SK-N-DZ (cell line): ENCODE measurements around the gene ZNF524.

ENCODE experiments used
- DNase-seq: peaks from one replicate; pipeline ENCODE4 v3.0.0-alpha.2; 2015; ENCODE audit warnings: low spot score

ZNF524 gene

DNA sequence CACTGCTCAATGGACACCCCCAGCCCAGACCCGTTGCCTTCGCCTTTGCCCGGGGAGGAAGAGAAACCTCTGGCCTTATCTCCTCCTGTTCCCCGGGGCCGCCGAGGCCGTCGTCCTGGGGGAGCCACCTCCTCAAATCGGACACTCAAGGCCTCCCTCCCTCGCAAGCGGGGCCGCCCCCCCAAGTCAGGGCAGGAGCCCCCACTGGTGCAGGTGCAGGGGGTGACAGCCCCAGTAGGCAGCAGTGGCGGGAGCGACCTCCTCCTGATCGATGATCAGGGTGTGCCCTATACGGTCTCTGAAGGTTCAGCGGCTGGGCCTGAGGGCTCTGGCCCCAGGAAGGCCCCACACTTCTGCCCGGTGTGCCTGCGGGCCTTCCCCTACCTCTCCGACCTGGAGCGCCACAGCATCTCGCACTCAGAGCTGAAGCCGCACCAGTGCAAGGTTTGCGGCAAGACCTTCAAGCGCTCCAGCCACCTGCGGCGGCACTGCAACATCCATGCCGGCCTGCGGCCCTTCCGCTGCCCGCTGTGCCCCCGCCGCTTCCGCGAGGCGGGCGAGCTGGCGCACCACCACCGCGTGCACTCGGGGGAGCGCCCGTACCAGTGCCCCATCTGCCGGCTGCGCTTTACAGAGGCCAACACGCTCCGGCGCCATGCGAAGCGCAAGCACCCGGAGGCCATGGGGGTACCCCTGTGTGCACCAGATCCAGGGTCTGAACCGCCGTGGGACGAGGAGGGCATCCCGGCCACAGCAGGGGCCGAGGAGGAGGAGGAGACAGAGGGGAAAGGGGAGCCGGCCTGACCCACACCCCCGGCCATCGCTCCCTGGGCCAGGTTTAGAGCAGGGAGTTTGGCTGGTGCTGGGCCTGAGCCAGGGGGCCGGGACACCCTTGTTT lies 2.3 kb downstream of the ZNF524 start:
- no peak for DNase-seq

DNA sequence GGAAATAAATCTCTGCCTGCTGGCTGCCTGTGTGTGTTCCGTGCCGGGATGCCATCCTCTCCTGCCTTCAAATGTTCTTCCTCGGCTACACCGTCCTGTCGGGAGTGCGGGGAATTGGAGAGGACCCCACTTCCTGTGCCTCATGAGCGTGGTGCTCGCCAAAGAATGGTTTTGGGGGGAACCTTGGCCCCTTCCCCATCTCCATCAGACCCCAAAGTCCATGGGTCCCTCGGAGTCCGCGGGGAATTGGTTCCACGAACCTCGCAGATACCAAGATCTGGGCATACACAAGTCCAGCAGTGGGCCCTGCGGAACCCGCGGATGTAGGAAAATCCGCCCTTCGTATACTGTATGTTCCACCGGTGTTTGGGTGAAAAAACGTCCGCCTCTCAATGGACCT lies 3.0 kb downstream of the ZNF524 start:
- no peak for DNase-seq

DNA sequence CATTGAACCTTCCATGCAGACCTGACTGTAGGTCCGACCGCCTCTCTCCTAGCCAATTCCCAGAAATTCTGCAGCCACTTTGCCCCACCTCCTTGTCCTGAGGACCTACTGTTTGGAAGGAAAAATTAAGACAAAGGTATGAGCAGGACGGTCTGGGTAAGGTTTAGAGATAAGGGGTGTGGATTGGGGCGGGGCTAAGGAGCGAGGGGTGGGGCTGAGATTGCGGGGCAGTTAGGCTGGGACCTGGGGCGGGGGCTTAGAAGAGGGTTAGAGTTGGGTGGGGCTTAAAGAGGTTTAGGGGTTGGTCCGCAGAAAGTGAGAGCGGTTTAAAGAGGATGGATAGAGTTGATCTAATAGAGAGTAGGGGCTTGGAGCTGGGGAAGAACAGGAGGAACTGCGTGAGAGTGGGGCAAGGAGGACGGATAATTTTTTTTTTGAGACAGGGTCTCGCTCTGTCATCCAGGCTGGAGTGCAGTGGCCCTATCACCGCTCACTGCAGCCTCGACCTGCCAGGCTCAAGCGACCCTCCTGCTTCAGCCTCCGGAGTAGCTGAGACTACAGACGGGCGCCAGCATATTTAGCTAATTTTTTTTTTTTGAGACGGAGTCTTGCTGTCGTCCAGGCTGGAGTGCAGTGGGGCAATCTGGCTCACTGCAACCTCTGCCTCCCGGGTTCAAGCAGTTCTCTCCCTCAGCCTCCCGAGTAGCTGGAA lies 3.6 kb downstream of the ZNF524 start:
- DNase-seq: no peak

GRCh38 chr19:55605207-55605636 lies 5.1 kb downstream of the ZNF524 start:
- DNase-seq: peak; percentile 94

DNA sequence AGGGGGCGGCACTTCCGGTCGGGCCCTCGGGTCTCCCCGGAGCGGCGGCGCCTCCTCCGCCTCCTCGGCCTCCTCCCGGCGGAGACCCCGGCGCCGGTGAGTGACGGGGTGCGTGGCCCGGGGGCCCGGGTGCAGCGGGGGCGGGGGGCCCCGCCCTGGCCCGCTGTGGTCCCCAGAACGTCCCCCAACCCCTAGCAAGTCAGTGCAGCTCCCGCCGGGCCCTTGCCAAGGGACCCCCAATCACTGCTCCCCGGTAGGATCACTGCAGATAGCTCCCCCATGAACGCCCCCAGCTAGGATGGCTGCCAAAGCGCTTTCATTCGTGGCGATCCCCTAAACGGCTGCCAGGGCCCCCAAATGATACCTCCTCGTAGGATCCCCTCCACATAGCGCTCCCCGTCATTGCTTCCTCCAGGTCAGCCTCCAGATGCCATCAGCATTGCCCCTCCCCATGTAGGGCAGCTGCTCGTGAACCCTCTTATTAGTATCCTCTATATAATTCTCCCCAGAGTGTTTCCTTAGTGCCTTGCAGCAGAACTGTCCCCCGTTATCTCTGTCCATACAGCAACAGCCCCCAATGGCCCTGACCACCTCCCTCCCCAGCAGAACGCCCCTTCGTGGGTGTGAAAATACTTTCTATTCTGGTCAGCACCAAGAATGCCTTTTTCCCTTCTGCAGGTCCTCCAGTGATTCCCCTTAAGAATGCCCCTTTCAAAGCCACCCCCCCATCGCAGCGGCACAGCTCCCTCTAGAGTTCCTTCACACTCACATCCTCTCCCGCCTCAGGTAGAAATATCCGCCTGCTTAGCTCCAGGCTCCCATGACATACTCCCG lies 5.8 kb downstream of the ZNF524 start, which contains the start of gene ZNF865:
TSS of gene ZNF865 (plus strand) at position 11 of the 834 bp plus-strand sequence. CDS start 7,972 bp downstream, outside the sequence.
- peak; percentile 56 for DNase-seq

- DNase-seq: no peak
Observed at GRCh38 chr19:55606471-55606787, 6.3 kb downstream of the ZNF524 start.

GRCh38 chr19:55606817-55607216 lies 6.7 kb downstream of the ZNF524 start:
- DNase-seq: no peak

DNA sequence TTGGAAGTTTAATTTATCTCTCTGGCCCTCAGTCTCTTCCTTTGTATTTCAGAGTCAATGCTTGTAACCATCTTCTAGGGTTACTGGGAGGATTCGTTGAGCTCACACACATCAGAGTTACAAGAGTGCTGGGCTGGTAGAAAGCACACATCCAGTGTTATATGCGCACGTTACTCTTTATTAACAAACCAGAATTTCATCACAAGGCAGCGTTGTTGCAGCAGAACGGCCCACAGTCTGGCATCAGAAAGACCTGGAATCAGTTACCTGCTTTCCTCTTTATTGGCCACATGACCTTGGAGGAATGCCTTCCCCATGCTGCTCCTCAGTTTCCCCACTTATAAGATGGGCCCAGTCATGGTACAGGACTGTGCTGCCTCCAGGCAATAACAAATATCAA lies 9.2 kb downstream of the ZNF524 start:
- DNase-seq: no peak

- DNase-seq: no peak
Observed at GRCh38 chr19:55611300-55611982, 11.4 kb downstream of the ZNF524 start.

- DNase-seq: no peak
Observed at GRCh38 chr19:55611983-55612645, 12.0 kb downstream of the ZNF524 start.

- no peak for DNase-seq
Observed at GRCh38 chr19:55613396-55613795, 13.3 kb downstream of the ZNF524 start.

DNA sequence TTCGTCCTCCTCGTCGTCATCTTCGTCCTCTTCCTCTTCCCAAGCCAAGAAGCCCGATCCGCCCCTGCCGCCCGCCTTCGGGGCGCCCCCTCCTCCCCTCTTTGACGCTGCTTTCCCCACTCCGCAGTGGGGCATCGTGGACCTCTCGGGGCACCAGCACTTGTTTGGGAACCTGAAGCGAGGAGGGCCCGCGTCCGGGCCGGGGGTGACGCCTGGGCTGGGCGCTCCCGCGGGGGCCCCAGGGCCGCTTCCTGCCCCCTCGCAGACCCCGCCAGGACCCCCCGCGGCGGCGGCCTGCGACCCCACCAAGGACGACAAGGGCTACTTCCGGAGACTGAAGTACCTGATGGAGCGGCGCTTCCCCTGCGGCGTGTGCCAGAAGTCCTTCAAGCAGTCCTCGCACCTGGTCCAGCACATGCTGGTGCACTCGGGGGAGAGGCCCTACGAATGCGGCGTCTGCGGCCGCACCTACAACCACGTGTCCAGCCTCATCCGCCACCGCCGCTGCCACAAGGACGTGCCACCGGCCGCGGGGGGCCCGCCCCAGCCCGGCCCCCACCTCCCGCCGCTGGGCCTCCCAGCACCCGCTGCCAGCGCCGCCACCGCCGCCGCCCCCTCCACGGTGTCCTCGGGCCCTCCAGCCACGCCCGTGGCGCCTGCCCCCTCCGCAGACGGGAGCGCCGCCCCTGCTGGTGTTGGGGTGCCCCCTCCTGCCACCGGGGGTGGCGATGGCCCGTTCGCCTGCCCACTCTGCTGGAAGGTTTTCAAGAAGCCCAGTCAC lies 14.0 kb downstream of the ZNF524 start:
- DNase-seq: no peak

DNA sequence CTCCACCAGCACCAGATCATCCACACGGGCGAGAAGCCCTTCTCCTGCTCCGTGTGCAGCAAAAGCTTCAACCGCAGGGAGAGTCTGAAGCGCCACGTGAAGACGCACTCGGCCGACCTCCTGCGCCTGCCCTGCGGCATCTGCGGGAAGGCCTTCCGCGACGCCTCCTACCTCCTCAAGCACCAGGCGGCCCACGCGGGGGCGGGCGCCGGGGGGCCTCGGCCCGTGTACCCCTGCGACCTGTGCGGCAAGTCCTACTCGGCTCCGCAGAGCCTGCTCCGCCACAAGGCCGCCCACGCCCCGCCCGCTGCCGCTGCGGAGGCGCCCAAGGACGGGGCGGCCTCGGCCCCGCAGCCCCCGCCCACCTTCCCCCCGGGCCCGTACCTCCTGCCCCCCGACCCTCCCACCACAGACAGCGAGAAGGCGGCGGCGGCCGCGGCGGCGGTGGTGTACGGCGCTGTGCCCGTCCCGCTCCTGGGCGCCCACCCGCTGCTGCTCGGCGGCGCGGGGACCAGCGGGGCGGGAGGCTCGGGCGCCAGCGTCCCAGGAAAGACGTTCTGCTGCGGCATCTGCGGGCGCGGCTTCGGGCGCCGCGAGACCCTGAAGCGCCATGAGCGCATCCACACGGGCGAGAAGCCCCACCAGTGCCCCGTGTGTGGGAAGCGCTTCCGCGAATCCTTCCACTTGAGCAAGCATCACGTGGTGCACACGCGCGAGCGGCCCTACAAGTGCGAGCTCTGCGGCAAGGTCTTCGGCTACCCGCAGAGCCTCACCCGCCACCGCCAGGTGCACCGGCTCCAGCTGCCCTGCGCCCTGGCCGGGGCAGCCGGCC lies 14.8 kb downstream of the ZNF524 start:
- no peak for DNase-seq

DNA sequence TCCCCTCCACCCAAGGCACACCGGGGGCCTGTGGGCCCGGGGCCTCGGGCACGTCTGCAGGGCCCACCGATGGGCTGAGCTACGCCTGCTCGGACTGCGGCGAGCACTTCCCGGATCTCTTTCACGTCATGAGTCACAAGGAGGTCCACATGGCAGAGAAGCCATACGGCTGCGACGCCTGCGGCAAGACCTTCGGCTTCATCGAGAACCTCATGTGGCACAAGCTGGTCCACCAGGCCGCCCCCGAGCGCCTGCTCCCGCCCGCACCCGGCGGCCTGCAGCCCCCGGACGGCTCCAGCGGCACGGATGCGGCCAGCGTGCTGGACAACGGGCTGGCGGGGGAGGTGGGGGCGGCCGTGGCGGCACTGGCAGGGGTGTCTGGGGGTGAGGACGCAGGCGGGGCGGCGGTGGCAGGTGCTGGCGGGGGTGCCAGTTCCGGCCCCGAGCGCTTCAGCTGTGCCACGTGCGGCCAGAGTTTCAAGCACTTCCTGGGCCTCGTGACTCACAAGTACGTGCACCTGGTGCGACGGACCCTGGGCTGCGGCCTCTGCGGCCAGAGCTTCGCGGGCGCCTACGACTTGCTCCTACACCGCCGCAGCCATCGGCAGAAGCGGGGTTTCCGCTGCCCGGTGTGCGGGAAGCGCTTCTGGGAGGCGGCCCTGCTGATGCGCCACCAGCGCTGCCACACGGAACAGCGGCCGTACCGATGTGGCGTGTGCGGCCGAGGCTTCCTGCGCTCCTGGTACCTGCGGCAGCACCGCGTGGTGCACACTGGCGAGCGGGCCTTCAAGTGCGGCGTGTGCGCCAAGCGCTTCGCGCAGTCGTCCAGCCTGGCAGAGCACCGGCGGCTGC lies 15.7 kb downstream of the ZNF524 start:
- no peak for DNase-seq

DNA sequence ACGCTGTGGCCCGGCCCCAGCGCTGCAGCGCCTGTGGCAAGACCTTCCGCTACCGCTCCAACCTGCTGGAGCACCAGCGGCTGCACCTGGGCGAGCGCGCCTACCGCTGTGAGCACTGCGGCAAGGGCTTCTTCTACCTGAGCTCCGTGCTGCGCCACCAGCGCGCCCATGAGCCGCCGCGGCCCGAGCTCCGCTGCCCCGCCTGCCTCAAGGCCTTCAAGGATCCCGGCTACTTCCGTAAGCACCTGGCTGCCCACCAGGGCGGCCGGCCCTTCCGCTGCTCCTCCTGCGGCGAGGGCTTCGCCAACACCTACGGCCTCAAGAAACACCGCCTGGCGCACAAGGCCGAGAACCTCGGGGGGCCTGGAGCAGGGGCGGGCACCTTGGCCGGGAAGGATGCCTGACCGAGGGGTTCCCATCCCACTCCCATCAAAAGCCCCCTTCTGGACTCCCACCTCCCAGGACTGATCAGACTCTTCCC lies 16.3 kb downstream of the ZNF524 start:
- DNase-seq: no peak

DNA sequence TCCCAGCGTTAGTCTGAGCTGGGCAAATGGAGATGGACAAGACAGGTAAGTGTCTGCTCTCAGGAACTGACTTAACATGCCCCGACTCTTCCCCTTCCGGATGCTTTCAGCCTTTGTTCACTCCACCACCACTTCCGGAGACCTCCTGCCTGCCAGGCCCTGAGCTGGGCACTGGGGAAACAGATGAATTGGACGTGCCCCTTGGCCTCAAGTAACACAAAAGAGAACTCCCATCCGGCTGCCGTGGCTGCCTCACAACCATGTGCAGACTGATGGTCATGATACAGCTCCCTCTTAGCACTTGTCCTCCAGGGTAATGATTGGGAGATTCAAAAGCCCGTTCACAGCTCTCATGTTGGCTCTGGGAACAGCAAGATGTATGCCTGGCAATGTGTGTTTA lies 17.3 kb downstream of the ZNF524 start:
- DNase-seq: no peak

DNA sequence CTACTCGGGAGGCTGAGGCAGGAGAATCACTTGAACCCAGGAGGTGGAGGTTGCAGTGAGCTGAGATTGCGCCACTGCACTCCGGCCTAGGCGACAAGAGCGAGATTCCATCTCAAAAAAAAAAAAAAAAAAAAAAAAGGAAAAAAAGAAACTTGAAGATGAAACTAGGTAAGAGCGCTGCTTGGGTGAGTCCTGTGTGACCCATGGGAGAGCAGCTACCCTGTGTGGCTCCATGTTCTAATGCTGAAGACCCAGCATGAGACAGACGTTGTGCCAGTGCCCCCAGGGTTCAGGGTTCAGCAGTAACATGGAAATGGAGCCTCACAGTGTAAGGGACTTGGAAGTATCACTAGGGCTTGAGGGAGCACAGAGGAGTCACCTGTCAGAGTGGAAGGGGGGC lies 18.3 kb downstream of the ZNF524 start:
- DNase-seq: no peak

DNA sequence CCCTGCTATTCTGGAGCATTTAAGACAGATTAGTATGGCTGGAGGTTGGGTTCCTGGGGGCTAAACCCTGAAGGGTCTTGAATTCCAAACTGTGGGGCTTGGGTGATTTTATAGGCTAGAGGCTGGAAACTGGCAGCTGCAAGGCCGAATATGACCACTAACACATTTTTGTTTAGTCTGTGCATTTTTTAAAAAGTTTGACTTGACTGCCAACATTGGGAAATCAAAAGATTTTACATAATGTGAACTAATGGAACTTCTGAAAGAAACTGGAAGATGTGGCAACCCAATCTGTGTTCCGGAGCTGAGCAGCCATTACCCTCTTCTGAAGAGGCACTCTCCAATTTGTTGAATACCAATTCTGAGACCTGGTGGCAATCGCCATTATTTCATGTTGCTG lies 19.2 kb downstream of the ZNF524 start:
- DNase-seq: no peak
